ENCODE results near the gene PLEKHN1. TPM values are rescaled to one million over a fixed set of nuclear protein-coding genes. Genes with fewer than 3 reads are reported as not detected.

The PLEKHN1 gene
- total RNA-seq, 1 donor from 2014 or later, result 6.8 TPM

- no peak for DNase-seq (ENCODE audit: low read depth)
- no peak overlapping the region for H3K4me3 ChIP-seq (ENCODE audit: low read depth, low read length)
- TF ChIP-seq CTCF (conservative IDR thresholded peaks at IDR 0.05; ENCODE audit: low read depth, low read length), result no peak
Measured at GRCh38 chr1:964691-965525, 1.4 kb upstream of the PLEKHN1 start.

- peak overlapping the region; percentile 58 for H3K4me3 ChIP-seq (ENCODE audit: low read depth, low read length)
- TF ChIP-seq CTCF (conservative IDR thresholded peaks at IDR 0.05; ENCODE audit: low read depth, low read length), result no peak
- no peak for DNase-seq (ENCODE audit: low read depth)
Measured at GRCh38 chr1:965526-966134, 652 bp upstream of the PLEKHN1 start.

- TF ChIP-seq CTCF (conservative IDR thresholded peaks at IDR 0.05; ENCODE audit: low read depth, low read length), result no peak
- peak overlapping the region; percentile 58 for H3K4me3 ChIP-seq (ENCODE audit: low read depth, low read length)
- DNase-seq (ENCODE audit: low read depth), result no peak
Measured at GRCh38 chr1:966704-967300, 520 bp downstream of the PLEKHN1 start.

GRCh38 chr1:967466-968343, 1.4 kb downstream of the PLEKHN1 start:
- TF ChIP-seq CTCF (conservative IDR thresholded peaks at IDR 0.05; ENCODE audit: low read depth, low read length), result no peak
- no peak overlapping the region for H3K4me3 ChIP-seq (ENCODE audit: low read depth, low read length)
- no peak for DNase-seq (ENCODE audit: low read depth)

GRCh38 chr1:969260-969855, 3.1 kb downstream of the PLEKHN1 start:
- no peak for TF ChIP-seq CTCF (conservative IDR thresholded peaks at IDR 0.05; ENCODE audit: low read depth, low read length)
- DNase-seq (ENCODE audit: low read depth), result no peak

GRCh38 chr1:970242-970972, 4.1 kb downstream of the PLEKHN1 start:
- no peak for TF ChIP-seq CTCF (conservative IDR thresholded peaks at IDR 0.05; ENCODE audit: low read depth, low read length)
- H3K4me3 ChIP-seq (ENCODE audit: low read depth, low read length), result no peak overlapping the region
- no peak for DNase-seq (ENCODE audit: low read depth)

More at GRCh38 chr1:969260-969855, 3.1 kb downstream of the PLEKHN1 start:
- H3K4me3 ChIP-seq (ENCODE audit: low read depth, low read length), result no peak overlapping the region
